ENCODE data around the gene KEAP1. TPM values are rescaled to one million over a fixed set of nuclear protein-coding genes. Genes with fewer than 3 reads are reported as not detected.

Gene KEAP1
- total RNA-seq, 6 donors from 2014 or later = 34.6 to 85.1 (median 60.7) TPM

GRCh38 chr19:10450191-10450852 lies 52.8 kb downstream of the KEAP1 start:
- H3K4me3 ChIP-seq = no peak overlapping the region
- 93 to 94% methylated on average over 8 to 14 of the region's 14 CpGs for WGBS, 2 donors
- H3K27ac ChIP-seq = no peak overlapping the region
- peaks cover 0 to 3% (median 0%) of the 10 kb centered on the region in 4 donors for H3K4me1 ChIP-seq
- peaks cover 0 to 46% (median 30%) of the 10 kb centered on the region in 4 donors for H3K36me3 ChIP-seq
- DNase-seq (no peak), ATAC-seq (ENCODE audit: low FRiP score in 2 of 2) (no peak)
- TF ChIP-seq POLR2A (IDR thresholded peaks at IDR 0.05) (no peak), EP300 (IDR thresholded peaks at IDR 0.05) (no peak), CTCF (IDR thresholded peaks at IDR 0.05) (no peak), POLR2AphosphoS5 (IDR thresholded peaks at IDR 0.05) (no peak)
- no peaks in the 10 kb centered on the region for H3K9me3 ChIP-seq
- H3K27me3 ChIP-seq = no peaks in the 10 kb centered on the region

DNA sequence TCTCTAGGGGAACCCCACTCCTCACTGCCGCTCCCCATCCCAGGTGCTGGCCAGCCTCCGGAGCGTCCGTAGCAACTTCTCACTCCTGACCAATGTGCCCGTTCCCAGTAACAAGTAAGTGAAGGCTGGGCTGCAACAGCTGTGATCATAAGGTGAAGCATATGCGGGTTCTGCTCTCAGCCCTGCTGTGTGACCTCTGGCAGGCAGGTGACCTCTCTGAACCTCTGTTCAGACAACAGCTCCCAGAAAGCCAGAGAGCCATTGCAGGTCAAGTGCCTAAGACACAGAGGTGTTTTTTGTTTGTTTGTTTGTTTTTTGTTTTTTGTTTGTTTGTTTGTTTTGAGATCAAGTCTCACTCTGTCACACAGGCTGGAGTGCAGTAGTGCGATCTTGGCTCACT lies 54.1 kb downstream of the KEAP1 start:
- DNase-seq = no peak
- H3K9me3 ChIP-seq = no peaks in the 10 kb centered on the region
- H3K4me3 ChIP-seq = no peak overlapping the region
- no peak for ATAC-seq (ENCODE audit: low FRiP score in 2 of 2)
- no peak overlapping the region for H3K27ac ChIP-seq
- H3K36me3 ChIP-seq = peaks cover 0 to 46% (median 29%) of the 10 kb centered on the region in 4 donors
- H3K27me3 ChIP-seq = no peaks in the 10 kb centered on the region
- TF ChIP-seq POLR2AphosphoS5 (IDR thresholded peaks at IDR 0.05) (no peak), EP300 (IDR thresholded peaks at IDR 0.05) (no peak), CTCF (IDR thresholded peaks at IDR 0.05) (no peak), POLR2A (IDR thresholded peaks at IDR 0.05) (no peak)
- whole genome bisulfite sequencing, 2 donors = 87 to 91% methylated on average over 7 of the region's 7 CpGs
- H3K4me1 ChIP-seq = peaks cover 0 to 3% (median 0%) of the 10 kb centered on the region in 4 donors

GRCh38 chr19:10442698-10443097 lies 60.5 kb downstream of the KEAP1 start:
- Histone ChIP-seq H3K9me3 (no peaks in the 10 kb centered on the region), H3K4me3 (no peak overlapping the region), H3K27me3 (no peaks in the 10 kb centered on the region), H3K4me1 (no peaks in the 10 kb centered on the region), H3K27ac (no peak overlapping the region), H3K36me3 (peaks cover 0 to 22% (median 4%) of the 10 kb centered on the region in 4 donors)
- ATAC-seq (ENCODE audit: low FRiP score in 2 of 2) (no peak), DNase-seq (no peak)
- WGBS, 2 donors = 93 to 95% methylated on average over 3 of the region's 3 CpGs
- TF ChIP-seq POLR2AphosphoS5 (IDR thresholded peaks at IDR 0.05) (no peak), CTCF (IDR thresholded peaks at IDR 0.05) (no peak), EP300 (IDR thresholded peaks at IDR 0.05) (no peak)

GRCh38 chr19:10439588-10439987 lies 63.6 kb downstream of the KEAP1 start:
- no peak for TF ChIP-seq EP300 (IDR thresholded peaks at IDR 0.05)
- no peak for TF ChIP-seq CTCF (IDR thresholded peaks at IDR 0.05)
- no peak for TF ChIP-seq POLR2A (IDR thresholded peaks at IDR 0.05)
- TF ChIP-seq POLR2AphosphoS5 (IDR thresholded peaks at IDR 0.05) = no peak
- H3K4me3 ChIP-seq = no peak overlapping the region

More at GRCh38 chr19:10439588-10439987, 63.6 kb downstream of the KEAP1 start:
- H3K36me3 ChIP-seq = peaks cover 0 to 11% (median 0%) of the 10 kb centered on the region in 4 donors
- no peaks in the 10 kb centered on the region for H3K27me3 ChIP-seq
- WGBS, 2 donors = 90 to 95% methylated on average over 5 of the region's 5 CpGs
- no peak for ATAC-seq (ENCODE audit: low FRiP score in 2 of 2)
- H3K27ac ChIP-seq = no peak overlapping the region
- no peak for DNase-seq
- no peaks in the 10 kb centered on the region for H3K9me3 ChIP-seq
- no peaks in the 10 kb centered on the region for H3K4me1 ChIP-seq

Small RNA genes lying within 50 kb of the gene (small RNA-seq; reads per million reads assigned to genes)
- gene MIR1238 = 0 to 1.3 (median 0) reads per million in 4 donors
- 0 reads per million in 4 donors for gene RNU7-140P

Other genes with a start within 250 kb of the KEAP1 start
- 100 to 1,000 TPM; 190 to 791 (median 356) TPM for gene ICAM1, start 232.2 kb downstream of the KEAP1 start, total RNA-seq
- 10 to 100 TPM in 5 of 6 donors, 1 to 10 TPM in 1; 6.3 to 24.3 (median 12.0) TPM for gene ICAM4, start 216.4 kb downstream of the KEAP1 start, total RNA-seq
- 100 to 1,000 TPM in 1 of 6 donors, 10 to 100 TPM in 5; 19.5 to 102 (median 27.2) TPM for gene ICAM5, start 213.4 kb downstream of the KEAP1 start, total RNA-seq
- 10 to 100 TPM in 1 of 6 donors, 1 to 10 TPM in 5; 1.8 to 21.6 (median 5.4) TPM for gene ZGLP1, start 193.5 kb downstream of the KEAP1 start, total RNA-seq
- 10 to 100 TPM; 16.6 to 27.5 (median 26.0) TPM for gene FDX2, start 187.3 kb downstream of the KEAP1 start, total RNA-seq
- 10 to 100 TPM; 17.8 to 49.9 (median 37.2) TPM for gene RAVER1, start 169.8 kb downstream of the KEAP1 start, total RNA-seq
- gene ICAM3, start 163.7 kb downstream of the KEAP1 start, total RNA-seq = 10 to 100 TPM; 12.7 to 53.9 (median 20.5) TPM
- 100 to 1,000 TPM in 5 of 6 donors, 10 to 100 TPM in 1; 91.5 to 569 (median 152) TPM for gene TYK2, start 122.8 kb downstream of the KEAP1 start, total RNA-seq
- gene CDC37, start 99.8 kb downstream of the KEAP1 start, total RNA-seq = 100 to 1,000 TPM; 104 to 388 (median 169) TPM
- 10 to 100 TPM; 22.8 to 38.2 (median 31.2) TPM for gene PDE4A, start 82.8 kb downstream of the KEAP1 start, total RNA-seq
- gene S1PR5, start 14.1 kb upstream of the KEAP1 start, total RNA-seq = 1 to 10 TPM in 4 of 6 donors, under 1 TPM in 2; 0.49 to 2.7 (median 1.8) TPM
- 10 to 100 TPM; 18.1 to 49.2 (median 27.7) TPM for gene ATG4D, start 40.5 kb upstream of the KEAP1 start, total RNA-seq
- 10 to 100 TPM; 13.1 to 74.4 (median 24.5) TPM for gene KRI1, start 62.7 kb upstream of the KEAP1 start, total RNA-seq
- gene CDKN2D, start 65.6 kb upstream of the KEAP1 start, total RNA-seq = 10 to 100 TPM in 5 of 6 donors, 1 to 10 TPM in 1; 2.1 to 21.3 (median 15.9) TPM
- 10 to 100 TPM; 35.1 to 63.1 (median 45.7) TPM for gene AP1M2, start 84.0 kb upstream of the KEAP1 start, total RNA-seq
- gene SLC44A2, start 122.2 kb upstream of the KEAP1 start, total RNA-seq = 100 to 1,000 TPM; 117 to 333 (median 197) TPM
- 100 to 1,000 TPM; 121 to 193 (median 169) TPM for gene ILF3, start 151.0 kb upstream of the KEAP1 start, total RNA-seq
- 10 to 100 TPM; 11.0 to 85.9 (median 32.5) TPM for gene QTRT1, start 198.1 kb upstream of the KEAP1 start, total RNA-seq
- 100 to 1,000 TPM; 238 to 744 (median 318) TPM for gene DNM2, start 214.7 kb upstream of the KEAP1 start, total RNA-seq

Measured in upper lobe of left lung (tissue), 6 donors.